ENCODE results near the gene CCNF.
A peak's percentile ranks its signal among the peaks of the same experiment; 100 is the strongest.

CCNF gene

GRCh38 chr16:2482249-2482648, 53.0 kb downstream of the CCNF start:
- TF ChIP-seq CTCF (IDR thresholded peaks at IDR 0.05): no peak
- Mint-ChIP-seq H3K27me3 (ENCODE audit: low read depth, poor library complexity) (peaks cover 10% of the 10 kb centered on the region), H3K9me3 (no peaks in the 10 kb centered on the region), H3K36me3 (ENCODE audit: low read depth) (no peaks in the 10 kb centered on the region), H3K27ac (no peak overlapping the region), H3K4me1 (peaks cover 56% of the 10 kb centered on the region), H3K4me3 (no peak overlapping the region)
- no peak for DNase-seq

GRCh38 chr16:2482708-2483534, 53.7 kb downstream of the CCNF start:
- no peak for TF ChIP-seq CTCF (IDR thresholded peaks at IDR 0.05)

GRCh38 chr16:2483939-2484897, 55.0 kb downstream of the CCNF start:
- no peak for TF ChIP-seq CTCF (IDR thresholded peaks at IDR 0.05)
- H3K4me1 Mint-ChIP-seq: peaks cover 61% of the 10 kb centered on the region
- H3K36me3 Mint-ChIP-seq (ENCODE audit: low read depth): no peaks in the 10 kb centered on the region
- no peaks in the 10 kb centered on the region for H3K27me3 Mint-ChIP-seq (ENCODE audit: low read depth, poor library complexity)
- H3K9me3 Mint-ChIP-seq: no peaks in the 10 kb centered on the region
- H3K4me3 Mint-ChIP-seq: no peak overlapping the region
- H3K27ac Mint-ChIP-seq: no peak overlapping the region
- DNase-seq: no peak

More at GRCh38 chr16:2482708-2483534, 53.7 kb downstream of the CCNF start:
- no peaks in the 10 kb centered on the region for H3K9me3 Mint-ChIP-seq
- H3K36me3 Mint-ChIP-seq (ENCODE audit: low read depth): no peaks in the 10 kb centered on the region
- DNase-seq: no peak
- H3K27ac Mint-ChIP-seq: peak overlapping the region; percentile 39
- peak overlapping the region; percentile 40 for H3K4me3 Mint-ChIP-seq
- H3K27me3 Mint-ChIP-seq (ENCODE audit: low read depth, poor library complexity): peaks cover 4% of the 10 kb centered on the region
- peaks cover 57% of the 10 kb centered on the region for H3K4me1 Mint-ChIP-seq

- peak overlapping the region; percentile 23 for H3K4me3 Mint-ChIP-seq
- H3K9me3 Mint-ChIP-seq: no peaks in the 10 kb centered on the region
- H3K27me3 Mint-ChIP-seq (ENCODE audit: low read depth, poor library complexity): no peaks in the 10 kb centered on the region
- no peak for DNase-seq
- no peak for TF ChIP-seq CTCF (IDR thresholded peaks at IDR 0.05)
- H3K36me3 Mint-ChIP-seq (ENCODE audit: low read depth): no peaks in the 10 kb centered on the region
- H3K27ac Mint-ChIP-seq: peak overlapping the region; percentile 71
- H3K4me1 Mint-ChIP-seq: peaks cover 61% of the 10 kb centered on the region
Observed at GRCh38 chr16:2484898-2485508, 55.8 kb downstream of the CCNF start.

- Mint-ChIP-seq H3K4me3 (no peak overlapping the region), H3K27ac (no peak overlapping the region), H3K27me3 (ENCODE audit: low read depth, poor library complexity) (no peaks in the 10 kb centered on the region), H3K36me3 (ENCODE audit: low read depth) (no peaks in the 10 kb centered on the region), H3K9me3 (no peaks in the 10 kb centered on the region), H3K4me1 (peaks cover 70% of the 10 kb centered on the region)
- TF ChIP-seq CTCF (IDR thresholded peaks at IDR 0.05): no peak
- DNase-seq: no peak
Observed at GRCh38 chr16:2485811-2486507, 56.7 kb downstream of the CCNF start.

Data from nephron progenitor cell (in vitro differentiated cells).